Activated T-cell treated with anti-CD3 and anti-CD28 coated beads for 48 hours (primary cell): Measurements from ENCODE around the gene CFAP157.

Experiments used
- DNase-seq: peaks from one replicate; pipeline ENCODE4 v3.0.0-alpha.2; 2020; ENCODE audit warnings: low read depth

Gene CFAP157

DNA sequence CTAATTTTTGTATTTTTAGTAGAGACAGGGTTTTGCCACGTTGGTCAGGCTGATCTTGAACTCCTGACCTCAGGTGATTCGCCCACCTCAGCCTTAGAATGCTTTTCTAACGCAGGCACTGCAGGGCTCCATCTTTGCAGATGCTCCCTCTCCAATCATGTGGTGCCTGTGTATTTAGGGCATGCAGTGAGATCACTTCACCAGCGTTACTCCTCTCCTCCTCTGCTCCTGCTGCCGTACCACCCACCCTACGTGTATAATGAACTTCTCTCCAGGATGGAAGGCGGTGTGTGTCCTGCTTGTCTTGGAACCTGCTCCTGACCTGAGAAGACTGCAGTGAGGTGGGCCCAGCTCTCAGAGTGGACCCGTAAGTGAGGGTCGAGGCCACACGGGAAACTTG, 13.6 kb upstream of the CFAP157 start:
- no peak for DNase-seq

DNA sequence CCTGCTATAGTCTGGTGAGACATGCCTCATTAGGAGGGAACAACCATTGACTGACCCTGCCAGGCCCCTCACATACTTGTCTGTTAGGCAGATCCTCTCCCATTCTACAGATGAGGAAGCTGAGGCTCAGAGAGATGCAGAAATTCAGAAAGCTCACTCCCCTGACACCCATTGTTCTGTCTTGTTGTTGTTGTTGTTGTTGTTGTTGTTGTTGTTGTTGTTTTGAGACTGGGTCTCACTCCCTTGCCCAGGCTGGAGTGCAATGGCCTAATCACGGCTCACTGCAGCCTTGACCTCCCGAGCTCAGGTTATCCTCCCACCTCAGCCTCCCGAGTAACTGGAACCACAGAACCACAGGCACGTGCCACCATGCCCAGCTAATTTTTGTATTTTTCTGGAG, 13.1 kb upstream of the CFAP157 start:
- no peak for DNase-seq

DNA sequence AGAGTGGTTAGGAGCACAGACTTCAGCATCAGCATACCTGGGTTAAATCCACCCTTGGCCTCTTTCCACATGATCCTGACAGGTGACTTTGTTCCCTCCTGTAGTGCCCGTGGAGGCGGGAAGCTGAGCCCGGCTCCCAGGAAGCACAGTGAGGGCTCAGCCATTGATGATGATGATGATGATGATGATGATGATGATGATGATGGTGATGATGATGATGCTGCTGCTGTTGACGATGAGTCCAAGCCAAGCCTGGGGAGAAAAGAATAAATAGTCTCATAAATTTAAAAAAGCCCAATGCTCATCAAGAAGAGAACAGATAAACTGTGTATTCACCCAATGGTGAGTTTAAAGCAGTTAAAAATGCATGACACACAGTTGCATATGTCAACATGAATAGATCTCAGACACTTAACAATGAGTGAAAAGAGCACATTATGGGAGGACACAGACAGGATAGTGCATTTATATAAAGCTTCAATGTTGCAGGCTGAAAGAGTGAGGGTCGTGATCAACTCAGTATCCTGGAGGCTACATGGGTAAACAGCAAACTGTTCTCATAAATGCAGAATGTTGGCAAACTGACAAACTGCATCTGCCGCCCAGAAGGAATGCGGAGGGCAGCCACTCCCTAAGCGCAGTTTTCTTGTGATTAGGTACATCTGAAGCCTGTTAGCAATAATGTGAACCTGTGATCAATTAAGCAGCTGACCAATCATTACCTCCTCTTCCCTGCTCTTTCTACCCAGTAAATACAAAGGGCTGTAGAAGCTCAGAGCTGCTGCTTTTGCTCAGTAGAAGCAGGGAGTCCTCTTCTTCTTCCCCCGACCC, 11.7 kb upstream of the CFAP157 start:
- no peak for DNase-seq

DNA sequence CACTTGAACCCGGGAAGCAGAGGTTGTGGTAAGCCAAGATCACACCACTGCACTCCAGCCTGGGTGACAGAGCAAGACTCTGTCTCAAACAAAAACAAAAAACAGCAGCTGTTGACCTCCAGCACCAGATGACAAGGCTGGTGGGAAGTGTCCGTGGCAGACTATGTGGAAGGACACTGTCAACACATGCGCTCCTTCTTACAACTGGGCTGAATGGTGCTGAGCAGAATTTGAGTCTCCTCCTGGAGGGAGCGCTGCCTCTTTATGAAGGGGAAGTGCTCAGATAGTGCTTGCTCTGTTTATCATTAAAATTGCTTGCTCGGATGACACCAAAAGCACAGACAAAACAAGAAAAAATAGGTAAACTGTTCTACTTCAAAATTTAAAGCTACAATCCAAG, 9.2 kb upstream of the CFAP157 start:
- DNase-seq = no peak

DNA sequence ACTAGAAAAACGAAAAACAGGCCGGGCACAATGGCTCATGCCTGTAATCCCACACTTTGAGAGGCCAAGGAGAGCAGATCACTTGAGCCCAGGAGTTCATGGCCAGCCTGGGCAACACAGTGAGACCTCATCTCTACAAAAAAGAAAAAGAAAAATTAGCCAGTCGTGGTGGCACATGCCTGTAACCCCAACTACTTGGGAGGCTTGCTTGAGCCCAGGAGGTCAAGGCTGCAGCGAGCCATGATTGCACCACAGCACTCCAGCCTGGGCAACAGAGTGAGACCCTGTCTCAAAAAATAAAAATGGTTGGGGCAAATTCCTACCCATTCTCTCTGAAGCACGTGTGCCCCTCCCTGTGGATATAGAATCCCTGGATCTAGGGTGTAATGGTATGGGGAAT, 8.4 kb upstream of the CFAP157 start:
- DNase-seq = no peak

DNA sequence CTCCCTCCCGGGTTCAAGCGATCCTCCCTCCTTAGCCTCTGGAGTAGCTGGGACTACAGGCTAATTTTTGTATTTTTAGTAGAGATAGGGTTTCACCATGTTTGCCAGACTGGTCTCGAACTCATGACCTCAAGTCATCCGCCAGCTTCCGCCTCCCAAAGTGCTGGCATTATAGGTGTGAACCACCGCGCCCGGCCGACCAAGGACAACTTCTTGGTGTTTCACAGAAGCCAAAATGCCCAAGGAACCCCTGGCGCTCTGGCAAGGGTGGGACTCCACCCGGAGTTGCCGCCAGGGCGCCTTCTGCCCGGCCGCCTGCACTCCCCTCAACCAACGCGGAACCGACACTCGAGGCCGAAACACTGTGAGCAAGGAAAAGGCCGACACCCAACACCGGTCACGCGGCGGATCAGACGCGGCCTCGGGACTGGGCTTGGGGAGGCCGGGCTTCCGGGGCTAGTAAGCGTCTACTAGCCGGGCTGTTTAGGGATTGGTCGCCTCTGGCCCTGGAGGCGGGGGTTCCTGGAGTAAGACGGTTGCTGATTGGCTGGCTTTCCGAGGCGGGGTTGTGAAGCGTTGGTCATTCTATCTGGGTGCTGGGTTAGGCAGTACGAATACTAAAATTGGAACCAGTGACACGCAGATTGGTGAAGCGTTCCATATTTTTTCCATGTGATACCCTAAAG, 7.7 kb upstream of the CFAP157 start:
- DNase-seq = peak; percentile 83

DNA sequence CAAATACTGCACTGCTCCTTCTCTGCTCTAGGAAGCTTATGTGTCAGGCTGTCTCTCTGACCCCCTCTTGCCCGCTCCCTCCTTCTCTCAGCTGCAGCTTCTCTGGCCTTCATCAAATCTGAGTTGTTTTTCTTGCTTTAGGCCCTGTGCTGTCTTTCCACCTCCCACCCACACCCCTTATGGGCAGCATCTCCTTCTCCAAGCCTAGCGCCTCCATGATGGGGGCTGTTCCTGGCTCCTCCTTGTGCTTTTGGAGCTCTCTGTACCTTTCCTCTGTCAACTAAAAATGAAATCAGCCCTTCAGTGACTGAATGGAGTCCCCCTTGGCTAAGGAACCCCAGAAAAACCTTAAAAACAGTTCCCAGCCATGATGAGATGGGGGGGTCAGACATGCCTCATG, 6.6 kb upstream of the CFAP157 start:
- no peak for DNase-seq

DNA sequence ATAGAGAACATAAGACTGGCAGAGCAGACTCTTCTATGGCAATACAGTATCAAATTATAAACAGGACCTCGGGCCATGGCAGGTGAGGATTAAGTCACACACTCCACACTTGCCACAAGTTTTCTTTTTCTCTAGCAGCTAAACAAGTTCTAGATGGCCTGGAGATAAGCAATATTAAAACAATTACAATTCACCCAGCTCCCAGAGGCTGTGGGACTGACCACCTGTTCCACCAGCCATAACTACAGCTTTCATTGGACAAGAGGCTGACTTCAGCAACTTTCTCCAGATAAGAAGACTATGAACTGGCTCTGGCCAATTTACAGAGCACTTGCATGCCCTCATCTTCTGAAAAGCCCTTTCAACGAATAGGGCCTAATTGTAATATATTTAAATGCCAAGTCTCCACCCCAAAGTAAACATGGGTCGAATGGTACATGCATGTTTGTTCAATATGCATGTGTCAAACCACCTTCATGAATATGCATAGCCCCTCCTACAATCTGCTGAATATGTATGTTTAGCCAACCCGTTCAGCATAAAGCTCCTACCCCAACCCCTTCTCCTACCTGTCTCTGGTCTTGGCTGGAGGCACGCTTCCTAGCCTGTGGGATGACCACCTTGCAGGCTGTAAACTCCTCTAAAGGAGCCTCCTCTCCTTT, 6.1 kb upstream of the CFAP157 start:
- DNase-seq = no peak

DNA sequence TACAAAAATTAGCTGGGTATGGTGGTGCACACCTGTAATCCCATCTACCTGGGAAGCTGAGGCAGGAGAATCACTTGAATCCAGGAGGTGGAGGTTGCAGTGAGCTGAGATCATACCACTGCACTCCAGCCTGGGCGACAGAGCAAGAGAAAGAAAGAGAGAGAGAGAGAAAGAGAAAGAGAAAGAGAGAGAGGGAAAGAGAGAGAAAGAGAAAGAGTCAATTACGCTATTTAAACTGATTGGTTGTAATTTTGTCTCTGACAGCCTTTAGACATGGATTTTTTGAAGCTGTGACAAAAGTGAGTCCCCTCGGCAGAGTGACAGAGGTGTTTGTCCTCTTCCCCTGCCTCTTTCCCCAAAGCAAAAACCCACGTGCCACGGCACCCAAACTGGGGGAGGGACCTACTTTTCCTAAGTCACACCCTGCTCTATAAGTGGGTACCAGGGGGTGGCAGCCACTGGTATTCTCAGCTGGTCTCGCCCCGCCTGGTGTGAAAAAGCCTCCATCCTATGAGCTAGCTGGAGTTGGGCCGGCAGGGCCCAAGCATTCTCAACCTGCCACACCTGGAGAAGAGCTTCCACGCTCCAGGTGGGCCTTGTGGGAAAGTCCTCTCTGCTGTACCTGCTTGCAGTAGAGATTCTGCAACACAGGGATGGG, 3.4 kb upstream of the CFAP157 start:
- DNase-seq = no peak

DNA sequence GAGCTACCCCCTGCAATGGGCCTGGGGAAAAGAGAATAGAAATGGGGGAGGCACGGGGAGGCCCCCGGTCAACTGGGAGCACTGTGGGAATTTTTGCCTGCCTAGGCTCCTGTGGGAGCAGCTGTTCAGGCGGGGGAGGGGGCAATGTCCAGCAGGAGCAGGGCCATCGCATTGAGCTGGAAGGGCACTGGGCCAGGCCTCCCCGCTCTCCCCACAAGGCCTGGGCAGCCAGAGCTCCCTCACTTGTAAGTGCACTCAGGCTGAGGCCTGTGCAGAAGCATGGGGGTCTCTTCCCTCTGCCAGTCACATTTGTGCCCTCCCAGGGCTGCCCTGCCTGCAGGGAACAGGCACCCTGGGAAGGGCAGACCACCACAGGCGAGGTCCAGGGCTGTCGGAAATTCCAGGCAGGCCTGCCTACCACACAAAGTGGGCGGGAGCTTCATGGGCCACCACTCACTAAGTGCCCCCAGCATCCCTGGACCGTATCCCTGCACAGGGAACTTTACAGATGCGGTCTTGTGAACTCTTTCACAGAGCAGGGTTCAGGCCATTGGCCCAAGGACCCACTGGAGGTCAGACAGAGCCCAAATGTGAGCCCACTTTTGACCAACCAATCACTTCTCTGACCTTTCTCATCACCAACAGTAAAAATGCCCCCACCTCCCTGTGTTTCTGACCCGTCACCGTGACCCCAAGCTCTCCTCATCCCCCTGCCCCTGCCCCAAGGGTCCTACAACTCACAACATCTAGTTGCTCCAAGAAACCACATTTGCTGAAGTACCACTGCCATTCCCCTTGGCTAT, 1.0 kb upstream of the CFAP157 start:
- no peak for DNase-seq

DNA sequence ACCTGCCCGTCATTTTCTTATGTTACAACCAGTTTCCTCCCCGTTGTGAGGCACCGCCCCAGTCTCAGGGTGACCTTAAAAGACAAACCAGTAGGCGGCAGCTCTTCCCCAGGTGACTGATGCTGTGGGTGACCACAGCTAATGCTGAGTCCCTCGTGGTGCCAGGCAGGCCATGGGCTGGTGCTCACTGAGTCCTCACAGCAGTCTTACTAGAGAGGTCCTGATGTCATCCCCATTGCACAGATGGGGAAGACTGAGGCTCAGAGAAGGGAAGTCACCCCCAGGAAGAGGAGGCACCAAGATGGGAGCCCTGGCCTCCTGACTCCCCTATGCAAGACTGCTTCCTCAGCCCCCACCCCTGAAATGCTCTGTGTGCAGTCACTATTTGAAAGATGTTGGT, 978 bp downstream of the CFAP157 start:
- peak; percentile 37 for DNase-seq

DNA sequence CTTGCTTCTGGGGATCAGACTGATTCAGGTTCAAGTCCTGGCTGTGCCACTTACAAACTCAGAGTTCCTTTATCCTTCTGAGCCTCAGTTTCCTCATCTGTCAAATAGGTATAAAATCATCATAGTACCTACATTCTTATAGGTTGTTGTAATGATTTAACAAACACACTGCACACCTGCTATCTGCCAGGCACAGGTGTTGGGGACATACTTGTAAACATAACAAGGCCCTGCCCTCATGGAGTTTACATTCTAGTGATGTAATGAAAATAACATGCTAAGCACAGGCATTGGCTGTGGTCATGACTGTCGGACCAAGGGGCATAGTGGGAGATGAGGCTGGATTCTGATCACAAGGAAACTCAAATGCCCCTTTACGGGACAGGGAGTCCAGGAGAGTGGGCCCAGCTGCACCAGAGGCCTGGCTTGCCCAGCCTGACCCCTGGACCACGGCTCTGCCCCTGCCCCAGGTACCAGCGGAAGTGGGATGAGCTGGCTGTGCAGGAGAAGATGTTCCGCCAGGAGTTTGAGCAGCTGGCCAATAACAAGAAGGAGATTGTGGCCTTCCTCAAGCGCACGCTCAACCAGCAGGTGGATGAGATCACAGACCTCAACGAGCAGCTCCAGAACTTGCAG, 2.3 kb downstream of the CFAP157 start:
- no peak for DNase-seq

DNA sequence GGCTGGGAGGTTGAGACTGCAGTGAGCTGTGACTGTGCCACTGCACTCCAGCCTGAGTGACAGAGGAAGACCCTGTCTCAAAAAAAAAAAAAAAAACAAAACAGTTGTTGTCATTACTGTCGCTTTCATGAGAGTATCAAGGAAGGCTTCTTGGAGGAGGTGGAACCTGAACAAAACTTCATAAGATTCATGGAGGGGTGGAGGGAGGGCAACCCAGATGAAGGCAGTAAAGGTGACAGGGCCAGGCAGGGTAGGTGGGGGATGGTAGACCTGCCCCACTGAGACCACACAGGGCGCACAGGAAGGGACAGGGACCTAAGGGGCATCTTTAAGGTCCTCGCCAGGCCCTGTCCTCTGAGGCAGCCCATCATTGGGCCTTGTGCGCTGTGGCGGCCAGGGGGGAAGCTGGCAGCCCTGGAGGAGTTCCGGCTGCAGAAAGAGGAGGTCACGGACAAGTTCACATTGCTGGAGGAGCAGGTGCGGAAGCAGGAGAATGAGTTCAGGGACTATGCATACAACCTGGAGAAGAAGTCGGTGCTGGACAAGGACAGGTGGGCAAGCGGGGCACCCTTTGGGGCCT, 3.5 kb downstream of the CFAP157 start:
- DNase-seq = no peak

DNA sequence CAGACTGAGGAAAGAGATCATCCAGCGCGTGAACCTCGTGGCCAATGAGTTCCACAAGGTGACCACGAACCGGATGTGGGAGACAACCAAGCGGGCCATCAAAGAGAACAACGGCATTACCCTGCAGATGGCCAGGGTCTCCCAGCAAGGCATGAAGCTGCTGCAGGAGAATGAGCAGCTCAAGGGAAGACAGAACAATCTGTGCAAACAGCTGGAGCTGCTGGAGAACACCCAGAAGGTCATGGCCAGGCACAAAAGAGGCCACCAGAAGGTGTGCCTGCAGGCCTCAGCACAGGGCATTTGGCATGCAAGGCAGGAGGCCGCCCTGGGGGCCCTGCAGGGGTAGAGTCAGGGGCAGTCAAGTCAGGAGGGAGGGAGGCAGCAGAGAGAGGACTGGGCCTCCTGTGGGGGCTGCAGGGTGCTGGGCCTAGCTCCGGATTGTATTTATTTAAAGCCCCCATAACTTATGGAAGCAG, 4.5 kb downstream of the CFAP157 start:
- no peak for DNase-seq

DNA sequence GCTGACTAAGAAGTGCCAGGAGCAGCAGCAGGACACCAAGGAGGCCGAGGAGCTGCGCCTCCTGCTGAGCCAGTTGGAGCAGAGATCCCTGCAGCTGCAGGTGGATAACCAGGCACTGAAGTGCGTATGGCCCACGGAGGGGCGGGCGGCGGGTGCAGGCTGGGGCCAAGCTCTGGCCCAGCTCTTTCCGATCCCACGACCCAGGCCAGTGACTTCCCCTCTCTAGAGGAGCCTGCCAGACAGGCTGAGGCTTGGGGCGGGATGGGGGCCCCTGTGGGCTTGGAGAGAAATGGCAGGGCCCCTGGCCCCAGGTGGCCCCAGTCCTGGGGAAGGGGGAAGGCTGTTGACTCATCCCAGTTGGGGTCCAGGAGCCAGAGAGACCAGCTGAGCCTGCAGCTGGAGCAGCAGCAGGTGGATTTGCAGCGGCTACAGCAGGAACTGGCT, 5.1 kb downstream of the CFAP157 start:
- no peak for DNase-seq

DNA sequence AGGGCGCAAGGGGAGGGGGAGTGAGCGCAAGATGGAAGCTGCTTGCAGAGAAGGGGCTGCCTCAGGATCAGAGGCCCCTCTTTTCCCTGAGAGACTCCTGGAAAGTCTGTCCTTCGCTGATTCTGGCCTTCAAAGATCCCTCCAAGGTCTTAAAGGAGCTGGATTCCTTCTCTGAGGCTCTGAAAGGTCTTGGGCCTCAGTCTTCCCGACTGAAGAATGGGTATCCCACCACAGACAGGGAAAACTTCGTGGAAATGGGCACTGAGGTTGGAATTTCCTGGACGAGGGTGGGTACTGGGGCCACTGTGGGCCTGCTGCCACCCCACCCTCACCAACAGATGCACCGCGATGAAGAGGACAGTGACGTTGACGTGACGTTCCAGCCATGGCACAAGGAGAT, 5.6 kb downstream of the CFAP157 start:
- DNase-seq = no peak

DNA sequence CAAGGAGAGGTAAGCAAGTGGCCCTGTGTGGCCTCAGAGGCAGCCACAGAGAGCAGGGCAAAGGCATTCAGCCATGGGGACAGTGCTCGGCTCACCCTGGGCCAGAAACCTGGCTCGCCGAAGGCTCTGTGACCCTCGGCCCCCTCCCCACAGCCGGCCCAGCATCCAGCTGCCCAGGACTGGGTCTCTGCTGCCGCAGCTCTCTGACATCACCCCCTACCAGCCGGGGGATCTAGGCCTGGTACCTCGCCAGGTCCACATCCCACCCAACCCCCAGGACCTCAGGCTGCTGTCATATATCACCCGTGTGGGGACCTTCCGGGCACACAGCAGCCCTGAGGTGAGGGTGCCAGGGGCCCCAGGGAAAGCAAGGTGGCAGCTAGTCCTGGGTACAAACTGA, 6.1 kb downstream of the CFAP157 start:
- no peak for DNase-seq

DNA sequence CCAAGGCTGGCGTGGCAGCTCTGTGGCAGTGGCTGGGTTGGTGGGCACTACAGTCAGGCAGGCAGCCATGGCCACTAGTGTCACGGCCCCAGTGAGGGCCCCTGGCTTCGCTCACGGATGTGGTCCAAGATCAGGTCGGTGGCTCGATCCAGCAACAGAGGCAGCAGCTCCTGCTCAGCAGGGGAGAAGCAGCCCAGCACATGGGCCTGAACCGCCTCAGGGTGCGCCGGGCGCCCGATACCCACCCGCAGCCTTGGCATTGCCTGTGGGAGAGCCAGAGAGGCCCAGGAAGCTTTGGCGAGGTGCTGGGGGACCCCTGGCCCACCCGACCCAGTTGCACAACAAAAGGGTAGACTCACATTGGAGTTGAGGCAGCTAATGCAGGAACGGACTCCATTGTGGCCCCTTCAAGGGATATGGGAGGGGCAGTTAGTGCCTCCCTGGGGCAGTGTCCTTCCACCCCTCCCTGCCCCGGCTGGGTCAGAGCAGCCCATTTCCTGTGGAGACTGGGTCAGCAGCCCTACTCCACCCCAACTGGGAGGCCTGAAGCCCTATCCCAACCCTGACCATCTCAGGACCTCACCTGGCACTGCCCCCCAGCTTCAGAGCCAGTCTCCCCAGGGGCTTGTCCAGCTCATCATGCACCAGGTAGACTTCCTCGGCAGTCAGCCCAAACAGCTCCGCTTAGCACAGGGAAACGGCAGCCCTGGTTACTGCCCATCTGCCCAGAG, 7.4 kb downstream of the CFAP157 start:
- DNase-seq = no peak

DNA sequence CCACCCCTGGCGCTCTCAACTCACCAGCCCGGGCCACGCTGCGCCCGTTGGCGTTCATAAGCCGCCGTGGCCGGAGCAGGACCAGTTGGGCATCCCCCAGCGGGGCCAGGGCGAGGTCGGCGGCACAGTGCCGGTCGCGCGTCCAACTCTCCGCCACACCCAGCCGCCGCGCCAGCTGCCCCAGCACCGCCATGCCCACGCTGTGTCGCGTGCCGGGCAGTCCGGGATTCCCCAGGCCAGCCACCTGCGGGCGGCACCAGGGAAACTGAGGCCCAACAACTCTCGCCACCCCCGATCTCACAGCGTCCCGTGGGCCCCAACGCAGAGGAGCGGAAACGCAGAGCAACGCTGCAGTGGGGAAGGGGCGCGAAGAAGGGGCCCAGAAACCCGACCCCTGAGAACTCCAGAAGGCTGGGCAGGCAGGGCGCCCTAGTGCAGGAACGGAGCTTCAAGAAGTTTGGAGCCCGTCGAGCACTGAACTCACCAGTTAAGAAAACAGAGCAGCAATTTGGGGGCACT, 8.2 kb downstream of the CFAP157 start:
- DNase-seq = no peak
